NCI-H82 treated with DMSO at 0.1 percent for 48 hours (cell line): ENCODE measurements around the gene LDLRAD4.

Experiments
- DNase-seq: peaks from one replicate; lab custom pipeline; 2025; ENCODE audit not compliant: unreplicated experiment; lab: John Stamatoyannopoulos, UW

LDLRAD4 gene

DNA sequence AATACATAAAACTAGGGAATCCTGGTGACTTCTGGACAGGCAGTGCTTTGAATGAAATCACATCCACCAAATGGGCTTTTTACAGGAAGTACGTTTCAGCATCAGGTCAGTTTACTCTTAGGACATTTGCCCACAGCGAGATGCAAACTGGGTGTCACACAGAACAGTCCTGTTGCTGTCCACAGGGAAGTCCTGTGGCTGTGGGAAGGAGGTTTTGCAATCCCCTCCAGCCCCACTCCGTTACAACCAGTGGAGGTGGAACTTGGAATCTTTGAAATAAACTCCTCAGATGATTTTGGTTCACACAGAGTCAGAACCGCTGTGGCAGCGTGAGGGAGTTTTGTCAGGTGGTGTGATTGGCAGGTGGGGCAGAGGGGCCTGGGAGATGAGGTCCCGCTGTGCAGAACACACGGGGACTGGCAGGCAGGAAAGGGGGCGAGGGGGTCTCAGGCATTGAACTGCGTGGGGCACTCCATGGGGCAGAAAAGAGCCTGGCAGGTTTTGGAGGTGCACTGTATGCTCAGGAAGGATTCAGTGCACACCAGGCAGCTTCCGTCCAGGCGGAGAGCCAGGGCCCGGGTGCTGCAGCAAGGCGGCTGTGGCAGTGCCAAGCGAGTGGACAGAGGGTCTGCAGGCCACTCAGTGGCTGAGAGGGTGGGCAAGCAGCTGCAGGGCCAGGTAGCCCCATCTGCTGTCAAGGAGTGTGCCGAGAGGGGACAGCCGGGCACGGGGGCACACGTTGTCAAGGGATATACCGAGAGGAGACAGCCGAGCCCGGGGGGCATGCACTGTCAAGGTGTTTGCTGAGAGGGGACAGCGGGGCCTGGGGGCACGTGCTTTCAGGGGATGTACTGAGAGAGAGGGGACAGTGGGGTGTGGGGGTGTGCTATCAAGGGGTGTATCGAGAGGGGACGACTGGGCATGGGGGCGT, 148.7 kb downstream of the LDLRAD4 start:
- DNase-seq: no peak

DNA sequence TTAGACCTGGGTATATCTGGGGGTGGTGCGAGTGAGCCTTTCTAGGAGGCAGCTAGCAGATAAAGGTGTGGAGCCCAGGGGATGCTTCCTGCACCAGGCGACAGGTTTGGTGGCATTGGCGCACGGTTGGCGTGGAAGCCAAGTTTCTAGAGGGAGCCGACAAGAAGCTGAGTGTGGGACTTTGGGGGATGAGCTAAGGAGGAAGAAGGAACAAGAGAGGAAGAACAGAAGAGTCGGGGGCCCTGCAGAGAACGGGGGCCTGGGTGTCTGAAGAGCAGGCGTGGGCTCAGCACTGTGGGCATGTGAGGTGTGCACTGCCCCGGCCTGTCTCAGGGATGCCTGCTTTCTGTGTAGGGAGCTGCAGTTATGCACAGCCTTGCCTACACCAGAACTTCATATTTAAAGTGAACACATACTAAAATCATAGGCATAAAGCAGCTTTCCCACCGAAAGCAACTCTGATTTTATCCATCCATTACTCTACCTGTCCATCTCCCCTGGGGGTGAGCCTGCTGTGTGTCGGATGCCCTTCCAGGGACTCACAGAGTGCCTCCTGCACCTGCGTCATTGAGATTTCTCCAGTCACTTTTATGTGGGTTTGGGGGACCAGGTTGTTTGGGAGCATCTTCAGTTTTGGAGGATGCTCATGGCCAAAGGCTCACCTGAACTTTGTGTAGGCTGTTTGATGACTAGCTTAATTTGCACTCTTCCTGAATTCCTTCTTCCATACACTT, 149.7 kb downstream of the LDLRAD4 start:
- no peak for DNase-seq

DNA sequence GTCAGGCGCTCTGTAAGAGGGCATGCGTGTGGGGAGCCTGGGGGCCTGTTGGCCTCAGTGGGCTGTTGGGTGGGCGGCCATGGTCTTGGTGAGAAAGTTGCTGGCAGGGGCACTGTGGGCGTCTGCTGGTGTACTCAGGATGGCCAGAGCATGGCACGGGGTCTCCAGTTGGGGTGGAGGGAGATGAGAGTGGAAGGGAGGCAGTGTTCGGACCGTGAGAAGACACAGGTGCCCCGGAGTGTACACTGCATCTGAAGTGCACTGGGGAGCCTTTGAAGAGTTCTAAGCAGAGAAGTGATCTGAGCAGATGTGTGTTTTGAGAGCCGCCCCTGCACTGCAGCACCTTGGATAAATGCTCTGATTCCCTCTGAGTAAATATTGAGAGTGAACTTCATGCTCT, 150.8 kb downstream of the LDLRAD4 start:
- DNase-seq: no peak

DNA sequence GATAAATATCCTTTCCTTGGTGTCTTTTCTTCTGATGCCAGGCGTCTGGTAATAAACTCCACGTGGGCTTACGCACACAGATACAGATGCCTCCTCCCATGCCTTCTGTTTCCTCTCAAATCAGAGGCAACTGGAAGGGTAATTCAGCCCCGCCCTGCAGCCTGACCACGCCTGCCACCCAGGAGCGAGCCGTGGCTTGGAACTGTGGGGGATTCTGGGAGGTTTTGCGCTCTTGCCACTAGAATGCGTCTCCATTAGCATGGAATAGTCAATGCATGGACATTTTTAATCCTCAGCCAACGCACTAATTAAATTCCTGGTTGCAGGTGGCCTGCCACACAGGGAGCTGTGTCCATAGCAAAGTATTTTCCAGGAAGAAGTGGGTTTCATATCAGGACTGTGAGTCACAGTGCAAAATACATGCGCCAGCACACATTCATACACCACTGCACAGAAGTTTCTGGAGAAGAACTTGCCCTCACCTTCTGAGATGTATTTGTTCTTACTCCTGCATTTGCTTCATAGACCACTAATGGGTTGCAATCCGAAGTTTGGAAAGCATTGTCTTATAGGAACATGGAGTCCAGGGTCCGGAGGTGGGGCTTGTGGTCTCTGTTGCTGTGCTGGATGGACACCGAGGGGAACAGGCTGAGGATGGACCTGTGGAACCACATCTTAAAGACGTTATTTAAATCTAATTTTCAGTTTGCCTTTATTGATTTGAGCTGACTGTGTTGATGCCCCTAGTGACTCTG, 151.4 kb downstream of the LDLRAD4 start:
- no peak for DNase-seq

DNA sequence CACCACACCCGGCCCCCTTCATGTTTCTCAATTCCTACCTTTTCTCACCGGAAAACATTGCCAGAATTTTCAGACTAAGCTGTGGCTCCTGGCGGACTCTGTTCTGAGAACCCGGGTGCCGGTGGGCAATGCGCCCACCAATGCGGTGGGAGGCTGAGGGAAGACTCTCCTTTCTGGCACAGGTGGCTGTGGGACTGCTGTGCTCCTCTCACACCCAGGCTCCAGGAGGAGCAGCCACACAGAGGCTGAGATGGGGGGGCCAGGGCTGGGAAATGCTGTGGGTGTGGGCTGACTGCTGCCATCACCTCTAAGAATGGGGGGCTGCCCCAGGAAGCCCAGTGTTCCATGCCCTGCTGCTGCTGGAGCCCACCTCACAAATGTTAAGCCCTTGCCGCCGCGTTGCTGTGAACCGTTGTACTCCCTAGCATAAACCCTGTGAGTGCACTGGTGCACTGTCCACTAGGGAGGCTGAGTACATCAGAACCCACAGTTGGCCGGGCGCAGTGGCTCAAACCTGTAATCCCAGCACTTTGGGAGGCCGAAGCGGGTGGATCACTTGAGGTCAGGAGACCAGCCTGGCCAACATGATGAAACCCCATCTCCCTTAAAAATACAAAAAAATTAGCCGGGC, 152.6 kb downstream of the LDLRAD4 start:
- DNase-seq: no peak

DNA sequence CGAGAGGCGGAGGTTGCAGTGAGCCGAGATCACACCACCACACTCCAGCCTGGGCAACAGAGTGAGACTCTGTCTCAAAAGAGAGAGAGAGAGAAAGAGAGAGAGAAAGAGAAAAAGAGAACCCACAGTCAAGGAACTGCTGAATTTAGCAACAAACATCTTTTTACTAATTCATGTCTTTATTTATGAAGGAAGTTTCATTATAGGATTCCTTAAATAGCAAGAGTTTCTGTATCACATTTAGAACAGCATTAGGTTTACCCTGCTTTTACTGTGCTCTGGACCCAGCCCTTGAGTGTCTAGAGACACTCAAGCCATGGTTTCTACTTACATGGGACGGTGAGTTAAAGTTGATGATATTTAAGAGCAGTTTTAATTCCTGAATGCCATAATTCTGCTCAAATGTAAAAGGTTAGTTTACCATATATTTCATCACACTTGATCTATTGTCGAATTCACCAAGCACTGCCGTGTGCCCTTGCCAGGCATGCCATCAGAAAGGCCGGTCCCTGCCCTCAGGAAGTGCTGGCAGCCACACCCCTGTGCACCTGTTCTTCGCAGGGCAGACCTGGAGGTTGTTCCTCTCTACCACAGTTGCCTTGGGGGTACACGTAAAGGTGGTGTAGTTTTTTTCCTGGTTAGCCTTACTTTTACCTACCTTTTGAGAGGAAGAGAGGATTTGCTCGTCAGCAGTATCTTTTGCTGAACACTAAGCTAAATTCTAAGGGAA, 153.3 kb downstream of the LDLRAD4 start:
- no peak for DNase-seq

DNA sequence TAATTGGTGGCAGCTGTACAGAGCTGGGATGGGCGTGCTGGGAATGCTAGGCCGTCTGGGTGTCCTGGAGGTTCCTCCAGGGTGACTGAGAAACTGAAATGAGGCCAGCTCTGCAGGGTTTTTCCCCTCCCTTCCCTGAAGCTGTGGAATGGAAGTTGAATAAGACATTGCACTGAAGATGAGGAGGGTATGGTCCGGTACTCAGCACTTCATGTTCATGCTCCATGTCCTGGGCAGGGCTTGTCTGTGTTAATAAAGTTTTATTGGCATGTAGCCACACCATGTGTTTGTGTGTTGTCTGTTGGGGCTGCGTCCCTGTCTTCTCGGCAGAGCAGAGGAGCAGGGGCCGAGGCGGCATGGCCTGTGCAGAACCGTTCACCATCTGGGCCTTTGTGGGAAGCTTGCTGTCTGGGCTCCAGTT, 154.0 kb downstream of the LDLRAD4 start:
- DNase-seq: no peak

DNA sequence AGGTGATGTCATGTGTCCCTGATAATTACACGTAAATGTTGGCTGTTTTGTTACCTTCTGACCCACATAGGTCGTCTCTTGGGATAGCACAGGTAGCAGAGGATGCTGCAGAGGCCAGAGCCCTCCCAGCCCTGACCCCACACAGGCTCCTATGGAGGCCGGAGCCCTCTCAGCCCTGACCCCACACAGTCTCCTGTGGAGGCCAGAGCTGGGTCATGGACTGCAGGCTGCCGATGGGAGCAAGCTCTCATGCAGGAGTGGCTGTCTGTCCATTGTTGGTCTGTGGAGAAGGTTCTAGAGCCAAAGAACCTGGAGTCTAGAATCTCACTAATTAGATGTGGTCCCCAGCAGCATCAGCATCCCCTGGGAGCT, 155.5 kb downstream of the LDLRAD4 start:
- no peak for DNase-seq

DNA sequence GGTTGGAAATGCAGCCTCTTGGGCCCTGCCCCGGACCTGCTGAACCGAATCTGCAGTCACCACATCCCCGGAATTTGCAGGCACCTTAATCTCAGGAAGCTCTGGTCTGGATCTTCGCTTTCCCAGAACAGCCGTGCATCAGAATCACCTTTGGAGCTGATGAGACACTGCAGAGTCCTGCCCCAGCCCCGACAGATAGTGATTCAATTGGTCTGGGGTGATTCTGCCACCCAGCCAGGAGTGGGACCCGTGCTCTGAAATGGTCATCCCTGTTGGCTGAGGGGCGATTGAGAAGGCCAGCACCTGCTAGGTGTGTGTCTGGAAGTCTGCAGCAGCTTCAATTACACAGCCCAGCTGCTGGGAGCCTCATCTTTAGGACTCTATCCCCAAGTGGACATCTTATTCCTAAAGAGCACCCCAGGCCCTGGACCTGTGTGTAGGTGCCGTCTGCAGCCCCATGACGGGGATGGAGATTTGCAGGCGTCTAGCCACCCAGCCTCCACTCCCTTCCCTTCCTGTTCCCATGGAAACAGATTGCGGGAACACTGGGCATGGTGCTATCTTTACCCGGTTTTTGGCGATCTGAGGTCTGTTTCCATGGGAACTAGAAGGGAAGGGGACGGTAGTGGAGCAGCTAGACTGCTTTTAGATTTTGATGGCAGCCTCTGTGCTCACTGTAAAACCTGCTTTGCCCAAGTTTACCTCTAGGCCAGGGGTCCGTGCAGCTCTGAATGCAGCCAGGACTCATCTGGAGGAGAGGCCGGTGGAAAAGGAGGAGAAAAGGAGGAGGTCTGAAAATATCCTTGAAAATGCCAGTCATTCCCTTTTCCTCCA, 156.1 kb downstream of the LDLRAD4 start:
- no peak for DNase-seq

DNA sequence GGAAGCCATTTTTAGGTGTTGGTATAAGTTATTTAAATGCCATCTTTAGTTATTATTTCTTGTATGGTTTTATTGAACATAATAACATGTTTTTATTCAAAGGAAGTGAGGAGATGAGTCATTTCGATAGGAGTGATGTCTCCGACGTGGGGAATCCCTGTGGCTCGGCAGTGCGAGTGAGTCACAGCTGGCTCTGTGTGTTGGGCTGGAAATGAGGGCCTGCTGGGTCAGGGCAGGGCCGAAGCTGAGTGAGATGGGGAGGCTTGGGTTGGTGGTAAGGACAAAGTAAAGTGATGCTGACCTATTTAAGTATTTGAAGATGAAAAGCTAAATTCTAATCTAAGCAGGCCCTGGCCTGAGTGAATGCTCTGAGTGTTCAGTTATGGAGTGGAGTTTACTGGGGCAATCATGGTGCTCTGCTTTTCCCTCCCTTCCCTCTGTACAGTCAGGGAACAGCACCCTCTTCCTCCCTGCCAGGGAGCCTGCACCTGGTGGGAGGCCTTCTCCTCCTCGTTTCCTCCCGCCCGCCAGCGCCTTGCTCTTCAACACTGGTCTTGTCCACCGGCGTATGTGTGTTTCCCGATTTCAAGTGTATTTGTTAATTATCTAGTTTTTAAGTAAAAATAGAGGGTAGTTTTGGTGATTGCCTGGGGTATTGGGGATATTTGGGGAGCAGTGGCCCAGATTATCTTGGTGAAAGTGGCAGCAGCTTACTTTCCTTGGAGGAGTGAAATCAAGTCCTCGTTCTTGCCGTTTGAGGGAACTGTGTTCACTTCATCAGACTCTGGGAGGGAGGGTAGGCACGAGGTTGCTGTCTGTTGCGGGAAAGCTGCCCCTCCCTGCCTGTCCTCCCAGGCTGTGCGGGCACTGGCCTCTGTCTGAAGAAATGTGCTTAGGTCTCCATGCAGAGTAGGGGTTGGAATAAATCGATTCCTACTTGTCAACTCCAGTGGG, 157.0 kb downstream of the LDLRAD4 start:
- DNase-seq: no peak

DNA sequence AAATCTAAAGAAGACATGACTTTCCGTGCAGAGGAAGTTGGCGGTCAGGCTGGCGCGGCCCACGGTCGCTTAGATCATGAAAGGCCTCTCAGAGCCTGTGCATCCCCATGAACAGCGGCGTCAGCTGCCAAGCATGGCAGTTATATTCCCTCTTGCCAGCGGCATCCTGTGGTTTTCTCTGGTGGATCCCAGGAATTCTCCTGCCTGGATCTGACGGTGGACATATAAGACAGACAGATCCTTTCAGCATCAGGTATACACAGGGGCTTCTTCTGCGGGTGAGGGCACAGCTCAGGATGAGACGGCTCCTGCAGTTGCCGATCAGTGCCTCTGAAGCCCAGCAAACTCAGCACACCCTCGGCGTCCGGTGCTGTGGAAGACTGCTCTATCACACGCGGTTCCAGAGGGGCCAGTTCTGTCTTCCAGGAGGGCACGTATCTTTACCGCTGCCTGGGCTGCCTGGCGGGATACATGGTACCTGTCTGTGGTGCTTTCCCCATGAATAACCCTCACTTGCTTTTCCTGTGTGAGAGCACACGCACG, 157.8 kb downstream of the LDLRAD4 start:
- no peak for DNase-seq

DNA sequence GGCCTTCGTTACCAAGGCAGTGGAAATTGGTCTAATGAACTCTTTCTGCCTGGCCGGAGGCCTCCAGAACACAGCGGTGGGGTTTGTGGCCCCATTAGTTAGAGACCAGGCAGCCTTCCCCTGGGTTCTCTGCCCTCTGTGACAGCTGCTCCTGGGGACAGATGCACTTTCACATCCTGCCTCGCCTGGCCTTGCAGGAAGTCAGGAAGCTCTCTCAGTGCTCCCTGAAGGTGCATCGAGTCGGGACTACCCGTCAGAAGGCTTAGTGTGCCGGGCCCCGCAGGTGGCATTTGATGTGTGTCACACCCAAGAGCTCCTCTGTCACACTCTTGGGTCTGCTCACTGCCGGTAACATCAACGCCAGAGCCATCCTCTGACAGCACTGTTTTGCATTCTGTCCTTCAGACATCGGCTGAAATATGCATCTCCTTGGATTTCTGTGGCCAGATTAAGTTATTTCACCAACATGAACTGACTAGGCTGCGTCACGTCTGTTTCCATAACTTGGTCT, 158.3 kb downstream of the LDLRAD4 start:
- no peak for DNase-seq

DNA sequence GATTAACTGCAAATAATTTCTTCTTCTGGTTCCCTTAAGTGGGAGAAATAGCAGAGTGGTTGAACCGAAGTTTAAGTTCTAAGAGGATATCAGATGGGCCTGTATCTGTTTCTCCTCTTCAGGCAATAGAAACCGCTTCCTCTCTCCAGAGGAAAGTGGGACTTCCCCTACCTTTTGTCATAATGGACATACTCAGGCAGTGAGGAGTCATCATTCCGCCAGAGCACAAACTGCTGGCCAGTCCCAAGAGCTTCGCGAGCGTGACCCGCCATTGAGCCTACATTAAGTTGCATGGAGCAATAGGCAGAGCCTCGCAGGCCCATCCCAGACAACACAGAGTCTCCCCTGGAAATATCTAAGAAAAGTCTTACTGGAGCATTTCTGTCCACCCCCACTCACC, 158.9 kb downstream of the LDLRAD4 start:
- no peak for DNase-seq

DNA sequence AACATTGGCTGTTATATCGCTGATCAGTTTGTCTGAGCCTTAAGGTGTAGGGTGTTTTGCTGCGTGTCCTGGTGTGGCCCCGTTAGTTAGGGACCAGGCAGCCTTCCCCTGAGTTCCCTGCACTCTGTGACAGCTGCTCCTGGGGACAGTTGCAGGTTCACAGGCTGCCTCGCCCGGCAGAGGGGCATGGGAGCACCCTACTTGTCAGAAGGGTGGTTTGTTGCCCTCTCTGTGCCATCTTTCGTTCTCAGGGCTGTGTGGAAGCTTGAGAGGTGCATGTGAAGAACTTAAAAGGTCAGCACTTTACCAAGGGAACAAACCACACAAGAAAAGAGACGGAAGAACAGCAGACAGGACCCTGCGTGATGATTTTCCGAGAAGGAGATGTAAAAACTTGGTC, 159.6 kb downstream of the LDLRAD4 start:
- no peak for DNase-seq

DNA sequence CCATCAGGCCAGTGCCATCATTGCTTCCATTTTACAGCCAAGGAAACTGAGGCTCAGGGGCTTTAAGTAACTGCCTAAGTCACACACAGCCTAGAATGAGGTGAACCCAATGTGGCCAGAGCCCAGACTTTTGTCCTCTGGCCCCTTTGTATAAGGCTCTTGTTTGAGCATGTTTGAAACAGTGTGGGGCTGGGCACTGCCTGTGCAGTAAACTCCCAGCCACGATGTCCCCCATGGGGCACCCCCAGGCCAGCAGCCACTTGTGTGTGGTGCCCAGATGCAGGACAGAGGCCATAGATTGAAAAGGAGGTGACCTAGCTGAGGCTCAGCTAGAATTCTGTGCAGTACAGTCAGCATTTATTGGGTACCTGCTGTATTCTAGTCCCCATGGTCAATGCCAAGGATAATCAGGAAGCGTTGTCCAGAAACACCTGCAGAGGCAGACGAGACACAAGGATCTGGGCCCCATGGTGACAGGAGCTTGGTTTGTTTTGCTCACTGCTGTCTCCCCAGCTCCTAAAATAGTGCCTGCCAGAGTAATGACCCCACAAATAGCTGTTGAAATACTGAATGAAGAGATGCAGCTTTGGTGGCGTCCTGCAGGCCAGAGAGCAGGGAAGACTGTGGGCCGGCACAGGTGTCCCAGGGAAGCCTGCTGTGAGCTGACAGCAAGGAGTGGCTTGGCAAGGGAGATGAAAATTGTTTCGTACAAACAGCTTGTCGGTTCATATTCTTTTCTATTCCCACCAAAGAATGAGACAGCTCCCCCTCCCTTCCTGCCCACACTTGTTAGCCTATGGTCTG, 160.7 kb downstream of the LDLRAD4 start:
- no peak for DNase-seq

DNA sequence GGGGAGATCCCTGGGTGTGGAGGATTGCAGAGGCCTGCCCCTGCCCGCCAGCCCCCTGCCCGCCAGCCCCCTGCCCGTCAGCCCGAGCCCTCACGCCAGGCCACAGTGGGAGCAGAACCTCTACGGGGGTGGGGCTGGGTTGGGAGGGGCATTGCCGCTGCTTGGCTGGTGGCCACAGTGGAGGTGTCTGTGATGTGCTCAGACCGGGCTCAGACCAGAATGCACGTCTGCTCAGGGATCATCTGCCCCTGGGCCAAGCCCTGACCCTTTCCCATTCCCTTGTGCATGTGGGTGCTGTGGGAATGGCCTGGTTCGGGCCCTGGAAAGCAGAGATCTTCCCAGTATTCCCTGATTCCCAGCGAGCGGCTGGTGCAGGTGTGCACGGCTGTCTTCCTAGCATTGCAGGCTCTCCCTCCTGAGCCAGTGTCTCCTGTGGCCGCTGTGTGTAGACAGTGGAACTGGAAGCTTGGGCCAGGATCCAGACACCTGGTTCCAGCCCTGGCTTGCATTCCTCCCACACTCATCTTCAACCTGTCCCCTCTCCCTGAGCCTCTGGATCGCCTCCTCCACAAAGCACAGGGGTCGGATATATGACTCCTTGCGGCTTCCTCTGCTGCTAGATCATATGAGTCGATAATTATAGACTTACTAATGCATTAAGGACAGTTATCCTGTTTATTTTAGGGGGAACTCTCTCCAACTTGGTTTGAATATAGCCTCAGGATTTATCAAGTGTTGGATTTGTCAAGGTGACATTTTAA, 161.6 kb downstream of the LDLRAD4 start:
- DNase-seq: no peak
